DMS79 (cell line): ENCODE data around the gene ARHGEF10L.

ENCODE experiments used
- DNase-seq: peaks from one replicate; lab custom pipeline; 2025; lab: John Stamatoyannopoulos, UW

ARHGEF10L gene

GRCh38 chr1:17633654-17634053, 94.2 kb downstream of the ARHGEF10L start:
- DNase-seq: no peak

- DNase-seq: no peak
Measured at GRCh38 chr1:17635276-17635675, 95.8 kb downstream of the ARHGEF10L start.

- no peak for DNase-seq
Measured at GRCh38 chr1:17635811-17636210, 96.3 kb downstream of the ARHGEF10L start.

- DNase-seq: no peak
Measured at GRCh38 chr1:17636612-17637011, 97.1 kb downstream of the ARHGEF10L start.

- DNase-seq: no peak
Measured at GRCh38 chr1:17637055-17637454, 97.6 kb downstream of the ARHGEF10L start.

- no peak for DNase-seq
Measured at GRCh38 chr1:17639703-17640340, 100.3 kb downstream of the ARHGEF10L start.

- DNase-seq: no peak
Measured at GRCh38 chr1:17640393-17640792, 100.9 kb downstream of the ARHGEF10L start.

GRCh38 chr1:17640975-17641374, 101.5 kb downstream of the ARHGEF10L start:
- DNase-seq: no peak

- no peak for DNase-seq
Measured at GRCh38 chr1:17642169-17642568, 102.7 kb downstream of the ARHGEF10L start.

GRCh38 chr1:17642943-17643342, 103.4 kb downstream of the ARHGEF10L start:
- DNase-seq: no peak

GRCh38 chr1:17643861-17644703, 104.6 kb downstream of the ARHGEF10L start:
- DNase-seq: no peak

- no peak for DNase-seq
Measured at GRCh38 chr1:17645068-17645911, 105.8 kb downstream of the ARHGEF10L start.

- DNase-seq: no peak
Measured at GRCh38 chr1:17646444-17647280, 107.2 kb downstream of the ARHGEF10L start.

GRCh38 chr1:17648457-17649145, 109.1 kb downstream of the ARHGEF10L start:
- DNase-seq: peak; percentile 28

GRCh38 chr1:17649371-17650106, 110.0 kb downstream of the ARHGEF10L start:
- no peak for DNase-seq

GRCh38 chr1:17653276-17653675, 113.8 kb downstream of the ARHGEF10L start:
- DNase-seq: no peak

GRCh38 chr1:17653728-17654351, 114.3 kb downstream of the ARHGEF10L start:
- DNase-seq: peak; percentile 23

- DNase-seq: no peak
Measured at GRCh38 chr1:17654519-17654918, 115.0 kb downstream of the ARHGEF10L start.

GRCh38 chr1:17655169-17655568, 115.7 kb downstream of the ARHGEF10L start:
- DNase-seq: no peak

- no peak for DNase-seq
Measured at GRCh38 chr1:17655922-17656321, 116.4 kb downstream of the ARHGEF10L start.
